HG03095 (cell line): Measurements from ENCODE around the gene FBXO28.

Experiments used
- ATAC-seq: cut with Tn5 transposase; IDR thresholded peaks from one replicate; pipeline ENCODE4 v1.9.1; 2021; ENCODE audit warnings: moderate library complexity; ENCODE audit not compliant: unreplicated experiment

The FBXO28 gene

DNA sequence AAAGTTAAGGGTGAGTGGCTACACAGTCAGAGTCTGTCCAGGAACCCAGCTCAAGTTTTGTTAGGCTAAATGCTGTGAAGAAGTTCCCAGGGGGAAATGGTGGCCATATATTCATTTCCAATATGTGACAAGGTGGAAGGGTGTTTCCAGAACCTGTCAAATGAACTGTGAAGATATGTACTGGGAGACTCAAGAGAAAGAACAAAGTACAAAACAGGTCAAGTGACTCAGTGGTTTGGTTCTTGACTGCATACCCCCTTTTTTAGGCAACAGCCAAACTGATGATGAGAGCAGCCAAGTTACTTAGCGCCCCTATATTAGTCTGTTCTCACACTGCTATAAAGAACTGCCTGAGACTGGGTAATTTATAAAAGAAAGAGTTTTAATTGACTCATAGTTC is 18.6 kb upstream of the FBXO28 start:
- no peak for ATAC-seq

DNA sequence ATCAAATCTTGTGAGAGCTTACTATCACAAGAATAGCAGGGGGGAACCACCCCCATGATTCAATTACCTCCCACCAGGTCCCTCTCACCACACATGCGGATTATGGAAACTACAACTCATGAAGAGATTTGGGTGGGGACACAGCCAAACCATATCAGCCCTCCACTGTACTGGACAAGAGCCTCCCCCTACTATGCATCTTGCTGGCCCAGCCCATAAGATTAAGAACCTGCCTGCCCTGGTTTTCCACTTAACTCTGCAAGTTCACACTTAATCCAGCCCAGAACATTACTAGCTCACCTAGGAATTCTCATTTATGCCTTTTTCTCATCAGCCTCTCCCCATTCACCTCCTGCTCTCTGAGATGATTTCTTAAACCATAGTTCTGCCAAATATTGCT is 18.0 kb upstream of the FBXO28 start:
- ATAC-seq = no peak

DNA sequence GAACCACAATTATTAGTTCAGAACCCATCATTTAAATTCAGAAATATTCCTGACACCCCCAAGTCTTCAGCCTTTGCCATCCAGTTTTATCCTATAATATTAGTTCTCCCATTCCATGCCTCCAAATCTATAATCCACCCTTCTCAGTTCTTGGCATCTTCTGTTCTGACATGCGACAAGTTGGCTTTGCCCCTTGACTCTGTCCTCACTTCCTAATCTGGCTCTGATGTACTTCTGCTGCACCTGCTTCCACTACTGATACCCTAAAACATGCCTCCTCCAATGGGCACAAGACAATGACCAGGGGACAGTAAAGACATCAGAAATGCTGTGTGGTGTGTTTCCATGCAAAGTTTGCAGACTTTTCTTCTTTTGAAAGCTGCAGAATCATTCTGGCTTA is 17.1 kb upstream of the FBXO28 start:
- no peak for ATAC-seq

DNA sequence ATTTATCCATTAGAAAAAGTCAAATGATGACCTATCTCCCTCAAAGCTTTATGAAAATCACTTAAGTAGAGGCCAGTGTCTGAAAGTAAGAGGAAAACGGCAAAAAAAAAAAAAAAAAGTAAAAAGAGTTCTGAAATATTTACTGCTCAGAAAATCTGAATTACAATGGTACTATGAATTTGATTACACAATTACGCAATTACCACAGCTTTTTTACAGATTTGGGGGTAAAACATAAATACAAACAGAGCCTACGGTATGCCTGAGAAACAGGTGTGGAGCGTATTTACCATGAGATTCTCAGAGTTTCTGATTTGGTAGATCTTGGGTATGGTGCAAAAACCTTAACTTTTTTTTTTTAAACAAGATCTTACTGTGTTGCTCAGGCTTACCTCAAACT is 15.9 kb upstream of the FBXO28 start:
- ATAC-seq = no peak

DNA sequence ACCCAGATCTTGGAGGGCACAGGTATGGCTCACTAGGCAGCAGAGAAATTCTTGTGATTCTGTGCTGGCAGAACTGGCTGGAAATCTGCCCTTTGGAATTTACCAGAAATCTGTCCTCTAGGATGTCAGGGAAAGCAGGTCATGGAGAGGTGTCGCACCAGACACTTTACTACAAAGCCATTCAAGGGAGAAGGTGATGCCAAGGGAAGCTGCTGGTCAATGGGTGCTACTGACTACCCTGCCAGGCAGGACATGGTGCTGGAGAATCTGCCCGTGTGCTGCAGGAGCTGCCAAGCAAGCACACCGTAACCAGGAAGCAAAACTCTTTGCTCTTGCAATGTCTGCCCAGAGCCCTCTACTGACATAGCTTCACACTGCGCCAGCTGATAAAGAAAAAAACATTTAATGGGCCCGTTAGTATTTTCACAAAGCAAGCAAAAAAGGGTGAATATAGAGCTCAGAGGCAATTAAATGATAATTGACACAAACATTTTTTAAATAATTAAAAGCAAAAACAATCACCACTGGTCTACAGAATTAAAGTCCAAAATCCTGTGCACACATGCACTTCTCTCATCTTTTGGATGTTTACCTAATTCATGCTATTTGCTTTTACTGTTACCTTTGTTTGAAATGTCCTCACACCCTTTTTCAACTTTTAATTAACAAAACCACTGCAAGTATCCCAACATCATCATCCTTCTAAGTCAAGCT is 7.2 kb upstream of the FBXO28 start:
- peak; percentile 87 for ATAC-seq

DNA sequence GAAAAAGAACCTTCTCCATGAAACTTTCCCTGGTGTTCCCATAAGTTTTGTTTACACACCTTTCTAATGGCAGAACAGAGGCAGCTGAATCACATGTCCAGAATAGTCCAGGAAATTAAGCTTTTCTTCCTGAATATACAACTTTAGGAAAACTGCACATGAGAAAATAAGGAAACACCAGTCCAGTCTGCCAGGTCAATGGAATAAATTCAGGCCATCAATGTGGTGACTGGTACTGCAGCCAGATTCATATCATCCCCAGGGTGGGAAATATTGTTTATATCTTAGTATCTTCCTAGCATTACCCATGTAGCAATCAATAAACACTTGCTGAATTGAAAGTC is 6.7 kb upstream of the FBXO28 start:
- ATAC-seq = no peak

DNA sequence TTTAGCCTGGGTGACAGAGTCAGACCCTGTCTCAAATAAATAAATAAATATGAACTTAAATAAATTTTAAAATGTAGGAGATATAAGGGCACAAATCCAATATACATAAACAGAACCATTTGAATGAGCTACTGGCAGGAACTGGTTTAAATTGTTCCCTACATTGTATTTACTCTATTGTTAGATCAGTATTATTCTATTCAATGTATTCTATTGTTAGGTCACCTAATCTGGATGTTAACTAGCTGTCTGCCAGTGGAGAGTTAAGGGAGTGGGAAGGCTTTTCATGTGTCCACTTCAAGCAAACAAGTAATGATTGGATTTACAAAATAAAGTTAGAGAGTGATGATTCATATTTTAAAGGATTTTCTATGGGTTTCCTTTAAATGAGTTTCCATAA is 4.9 kb upstream of the FBXO28 start:
- ATAC-seq = no peak

DNA sequence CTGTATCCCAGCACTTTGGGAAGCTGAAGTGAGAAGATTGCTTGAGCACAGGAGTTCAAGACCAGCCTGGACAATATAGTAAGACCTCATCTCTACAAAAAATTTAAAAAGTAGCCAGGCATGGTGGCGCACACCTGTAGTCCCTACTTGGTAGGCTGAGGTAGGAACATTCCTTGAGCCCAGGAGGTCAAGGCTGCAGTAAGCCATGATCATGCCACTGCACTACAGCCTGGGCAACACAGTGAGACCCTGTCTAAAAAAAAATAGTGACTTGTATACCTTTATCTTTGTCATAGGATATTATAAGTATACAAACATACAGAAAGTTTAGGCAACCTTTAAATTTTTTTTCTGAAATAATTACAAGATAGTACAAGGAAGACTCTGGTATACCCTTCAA is 3.9 kb upstream of the FBXO28 start:
- no peak for ATAC-seq

DNA sequence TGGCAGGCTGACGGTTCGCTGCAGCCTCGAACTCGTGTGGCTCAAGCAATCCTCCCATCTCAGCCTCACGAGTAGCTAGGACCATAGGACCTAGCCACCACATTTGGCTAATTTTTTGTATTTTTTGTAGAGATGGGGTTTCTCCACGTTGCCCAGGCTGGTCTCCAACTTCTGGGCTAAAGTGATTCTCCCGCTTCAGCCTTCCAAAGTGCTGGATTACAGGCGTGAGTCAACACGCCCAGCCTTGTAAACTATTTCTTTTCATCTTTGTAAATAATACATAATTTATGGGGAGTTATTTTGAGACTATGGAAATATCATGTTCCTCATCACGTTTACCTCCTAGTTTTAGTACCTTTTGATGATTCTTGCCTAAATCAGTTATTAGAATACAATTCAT is 906 bp upstream of the FBXO28 start:
- no peak for ATAC-seq

DNA sequence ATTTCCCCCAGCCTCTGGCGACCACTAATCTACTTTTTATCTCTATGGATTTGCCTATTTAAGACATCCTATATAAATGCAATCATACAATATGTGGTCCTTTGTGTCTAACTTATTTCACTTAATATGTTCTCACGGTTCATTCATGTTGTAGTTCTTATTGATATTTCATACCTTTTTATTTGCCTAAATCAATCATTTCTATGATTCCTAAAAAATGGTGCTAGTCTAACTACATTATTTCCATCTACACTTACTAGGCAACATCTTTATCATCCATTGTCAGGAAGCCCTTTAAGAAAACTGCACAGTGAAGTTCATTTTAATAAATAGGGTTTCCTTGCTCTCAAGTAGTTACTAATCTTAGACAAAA is 380 bp upstream of the FBXO28 start:
- ATAC-seq = no peak

DNA sequence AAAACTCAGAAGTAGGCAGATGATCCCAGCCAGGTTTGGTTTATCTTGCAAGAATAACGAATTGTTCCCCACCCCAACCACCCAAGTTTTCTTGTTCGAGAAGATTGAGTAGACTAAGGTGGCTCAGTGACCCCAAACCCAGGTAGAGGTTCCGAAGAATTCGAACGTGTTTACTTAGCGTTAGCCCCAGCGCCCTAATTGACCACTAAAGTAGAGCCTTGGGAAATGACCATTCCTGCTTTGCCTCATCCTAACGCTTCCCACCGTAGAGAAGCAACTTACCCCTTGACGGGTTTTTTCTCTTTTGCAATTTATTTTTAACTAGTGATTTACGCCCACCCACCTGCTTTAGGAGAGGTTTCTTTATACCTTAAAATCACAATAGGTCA is 870 bp downstream of the FBXO28 start:
- no peak for ATAC-seq

DNA sequence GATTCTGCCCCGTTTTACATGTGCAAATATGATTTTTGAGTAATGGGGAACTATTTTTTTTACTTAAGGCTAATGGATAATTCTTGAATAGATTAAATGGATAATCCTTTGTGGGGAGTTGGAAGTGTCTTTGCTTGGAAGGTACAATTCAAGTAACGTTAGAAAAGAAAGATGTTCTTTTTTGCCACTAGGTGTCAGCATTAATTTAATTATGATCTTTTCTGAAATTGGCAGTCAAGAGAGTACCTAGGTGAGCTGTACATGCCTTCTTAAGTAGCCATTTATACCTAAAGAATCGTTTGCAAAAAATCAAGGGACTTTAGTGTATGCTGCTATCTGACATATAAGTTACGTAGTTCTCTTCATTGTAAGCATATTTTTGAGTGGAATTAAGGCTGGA is 2.2 kb downstream of the FBXO28 start:
- no peak for ATAC-seq

DNA sequence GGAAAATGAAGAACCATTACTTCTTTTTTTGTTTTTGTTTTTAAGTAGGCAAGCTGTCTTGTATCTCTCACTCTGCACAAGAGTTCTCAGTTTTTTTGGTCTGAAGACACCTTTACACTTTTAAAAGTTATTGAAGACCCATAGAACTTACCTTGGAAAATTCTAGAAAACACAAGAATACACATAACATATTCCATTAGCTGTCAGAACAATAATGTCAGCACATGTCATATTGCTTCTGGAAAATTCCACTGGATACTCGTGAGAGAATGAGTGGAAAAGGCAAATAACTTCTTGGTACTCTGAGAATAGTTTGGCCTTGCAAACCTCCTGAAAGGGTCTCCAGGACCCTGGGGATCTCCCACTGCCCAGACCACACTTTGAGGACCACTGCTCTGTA is 4.8 kb downstream of the FBXO28 start:
- no peak for ATAC-seq

DNA sequence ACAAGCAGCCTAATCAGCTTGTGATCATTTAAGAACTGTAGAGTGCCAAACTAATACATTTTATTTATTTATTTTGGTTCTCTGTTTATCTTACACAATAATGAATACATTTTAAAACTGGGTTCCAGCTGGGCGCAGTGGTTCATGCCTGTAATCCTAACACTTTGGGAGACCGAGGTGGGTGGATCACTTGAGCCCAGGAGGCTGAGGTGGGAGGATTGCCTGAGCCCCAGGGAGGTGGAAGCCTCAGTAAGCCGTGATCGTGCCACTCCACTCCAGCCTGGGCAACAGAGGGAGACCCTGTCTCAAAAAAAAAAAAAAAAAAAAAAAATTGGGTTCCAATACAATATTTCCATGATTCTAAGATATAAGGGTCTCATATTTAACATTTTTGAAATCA is 9.2 kb downstream of the FBXO28 start:
- ATAC-seq = no peak

DNA sequence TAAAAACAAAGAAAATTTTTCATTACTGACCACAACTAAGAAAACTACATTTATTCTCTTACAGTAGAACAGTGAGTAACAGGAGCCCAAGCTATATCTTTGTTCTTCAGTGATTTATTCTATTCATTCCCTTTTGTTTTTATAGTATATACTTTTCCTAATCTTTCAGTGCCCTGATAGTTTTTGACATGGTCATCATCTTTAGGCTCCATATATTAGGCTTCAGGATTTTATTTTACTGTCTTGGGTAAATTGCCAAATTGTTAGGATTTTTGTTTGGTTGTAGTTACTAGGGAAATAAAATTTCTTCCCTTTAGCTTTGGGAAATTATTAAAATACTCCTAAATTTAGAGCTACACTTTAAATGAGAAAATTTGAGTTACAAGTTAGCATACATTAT is 10.3 kb downstream of the FBXO28 start:
- no peak for ATAC-seq

DNA sequence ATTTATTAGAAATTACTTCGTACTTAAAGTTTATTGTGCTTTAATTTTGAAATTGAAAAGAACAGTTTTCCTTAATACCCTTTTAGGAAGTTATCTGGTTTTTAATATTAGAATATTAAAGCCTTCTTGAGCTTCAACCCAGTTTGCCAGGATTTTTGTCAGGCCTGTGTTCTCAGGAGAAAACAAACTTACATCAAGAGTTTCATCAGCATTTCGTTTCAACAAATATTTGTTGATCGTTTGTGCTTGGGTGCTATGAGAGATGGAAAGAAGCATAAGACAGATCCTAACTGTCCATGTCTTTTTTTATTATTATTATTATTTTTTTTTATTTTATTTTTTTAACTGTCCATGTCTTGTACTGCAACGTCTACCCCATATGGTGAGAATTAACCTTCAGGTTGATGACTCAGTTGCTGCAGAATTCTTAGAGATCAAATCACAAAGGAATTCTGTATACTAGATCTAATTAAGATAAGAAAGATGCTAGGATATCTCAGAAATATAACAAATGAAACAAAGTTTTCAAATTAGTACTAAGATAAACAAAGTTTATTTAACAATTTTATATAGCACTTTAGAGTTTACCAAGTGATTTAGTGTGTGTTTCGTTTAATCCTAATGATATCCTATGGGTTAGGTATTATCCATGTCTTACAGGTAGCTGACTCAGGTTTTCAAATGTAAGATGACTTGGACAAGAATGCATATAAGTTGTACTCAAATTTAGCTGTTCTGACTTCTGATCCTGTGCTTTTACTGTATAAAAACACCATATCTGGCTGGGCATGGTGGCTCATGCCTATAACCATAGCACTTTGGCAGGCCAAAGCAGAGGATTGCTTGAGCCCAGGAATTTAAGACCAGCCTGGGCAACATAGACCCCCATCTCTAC is 14.3 kb downstream of the FBXO28 start:
- ATAC-seq = no peak

DNA sequence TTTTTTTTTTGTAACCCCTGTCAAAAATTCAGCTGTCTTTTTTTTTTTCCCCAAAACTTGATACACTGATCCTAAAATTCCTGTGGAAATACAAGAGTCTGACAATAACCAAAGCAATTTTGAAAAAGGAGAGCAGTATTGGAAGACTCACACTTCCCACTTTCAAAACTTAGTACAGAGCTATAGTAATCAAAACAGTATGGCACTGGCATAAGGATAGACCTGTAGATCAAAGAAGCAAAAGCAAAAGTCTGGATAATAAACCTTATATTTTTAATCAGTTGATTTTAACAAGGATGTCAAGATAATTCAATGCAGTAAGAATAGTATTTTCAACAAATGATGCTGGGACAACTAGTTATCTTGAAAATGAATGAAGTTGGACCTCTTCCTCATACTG is 17.3 kb downstream of the FBXO28 start:
- ATAC-seq = no peak

DNA sequence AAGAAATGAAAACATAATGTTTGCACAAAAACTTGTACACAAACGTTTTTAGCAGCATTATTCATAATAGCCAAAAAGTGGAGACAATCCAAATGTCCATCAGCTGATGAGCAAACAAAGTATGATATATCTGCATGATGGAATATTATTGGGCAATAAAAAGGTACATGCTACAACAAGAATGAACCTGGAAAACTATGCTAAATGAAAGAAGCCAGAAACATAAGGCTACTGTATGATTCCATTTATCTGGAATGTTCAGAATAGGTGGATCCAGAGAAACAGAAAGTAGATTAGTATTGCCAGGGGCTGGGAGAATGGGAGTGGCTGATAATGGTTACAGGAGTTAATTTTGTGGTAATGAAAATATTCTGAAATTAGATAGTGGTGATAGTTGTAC is 19.0 kb downstream of the FBXO28 start:
- ATAC-seq = no peak

DNA sequence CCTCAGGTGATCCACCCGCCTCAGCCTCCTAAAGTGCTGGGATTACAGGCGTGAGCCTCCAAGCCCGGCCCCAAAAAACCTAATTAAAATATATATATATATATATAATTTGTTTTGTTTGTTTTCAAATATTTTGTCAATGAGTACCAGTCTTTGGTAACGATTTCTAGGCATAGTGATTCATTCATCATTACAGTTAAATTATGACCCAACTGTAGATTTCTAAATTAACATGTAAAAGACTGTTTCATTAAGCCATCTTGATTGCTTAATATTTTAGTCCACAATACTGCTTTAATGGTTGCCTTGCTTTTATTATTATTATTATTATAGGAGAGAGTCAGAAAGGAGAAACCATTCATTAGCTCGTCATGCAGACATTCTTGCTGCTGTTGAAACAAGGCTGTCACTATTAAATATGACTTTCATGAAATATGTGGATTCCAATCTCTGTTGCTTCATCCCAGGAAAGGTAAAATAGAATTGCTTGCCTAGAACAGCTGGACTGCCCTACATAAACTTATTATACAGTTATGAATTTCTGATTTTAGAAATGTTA is 19.9 kb downstream of the FBXO28 start:
- ATAC-seq = no peak

DNA sequence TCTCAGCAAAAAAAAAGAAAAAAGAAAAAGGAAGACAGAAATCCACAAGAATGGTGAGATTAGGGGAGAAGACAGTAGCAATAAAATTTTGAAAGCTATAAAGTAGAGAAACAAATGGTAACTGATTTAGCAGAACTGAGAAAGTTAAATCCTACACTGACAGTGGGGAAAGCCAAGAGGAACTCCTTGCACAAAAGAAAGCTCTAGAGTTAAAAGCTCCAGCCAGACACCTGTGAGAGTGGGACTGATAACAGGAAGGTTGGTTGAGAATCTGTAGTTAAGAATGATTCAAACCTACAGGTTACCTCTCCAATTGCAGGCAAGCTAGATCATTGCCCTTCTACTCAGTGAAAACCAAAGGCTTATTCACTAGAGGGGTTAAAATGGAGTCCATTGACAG is 23.6 kb downstream of the FBXO28 start:
- ATAC-seq = no peak

DNA sequence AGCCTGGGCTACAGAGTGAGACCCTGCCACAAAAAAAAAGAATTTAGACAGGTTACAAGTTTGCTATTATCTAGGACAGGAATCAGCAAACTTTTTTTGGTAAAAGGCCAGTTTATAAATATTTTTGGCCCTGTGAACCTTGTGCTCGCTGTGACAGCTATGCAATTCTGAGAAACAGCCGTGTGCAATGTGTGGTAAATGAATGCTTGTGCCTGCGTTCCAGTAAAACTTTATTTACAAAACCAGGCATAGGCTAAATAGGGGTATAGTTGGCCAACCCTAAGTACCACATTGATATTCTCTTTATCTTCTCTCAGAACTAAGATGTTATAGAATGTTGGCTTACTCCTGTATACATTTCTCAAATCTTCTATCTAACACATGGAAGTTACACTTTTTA is 24.3 kb downstream of the FBXO28 start:
- ATAC-seq = no peak

DNA sequence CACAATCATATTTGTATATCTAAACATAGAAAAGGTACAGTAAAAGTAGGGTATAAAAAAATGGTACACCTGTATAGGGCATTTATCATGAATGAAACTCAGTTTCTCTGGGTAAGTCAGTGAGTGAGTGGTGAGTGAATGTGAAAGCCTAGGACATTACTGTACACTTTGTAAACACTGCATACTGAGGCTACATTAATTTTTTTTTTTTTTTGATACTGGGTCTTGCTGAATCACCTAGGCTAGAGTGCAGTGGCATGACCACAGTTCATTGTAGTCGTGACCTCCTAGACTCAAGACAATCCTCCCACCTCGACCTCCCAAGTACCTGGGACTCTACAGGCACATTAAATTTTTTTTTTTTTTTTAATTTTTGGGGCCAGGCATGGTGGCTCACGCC is 27.8 kb downstream of the FBXO28 start:
- ATAC-seq = no peak
